ENCODE measurements around the gene SH3RF2. TPM values are rescaled to one million over a fixed set of nuclear protein-coding genes. Genes with fewer than 3 reads are reported as not detected.
"Not testable (repeated sequence)": the region's sequence is repeated elsewhere in the genome, so short reads cannot be mapped to it uniquely, and the experiment has no call there.

Gene SH3RF2
- total RNA-seq, 2 donors from 2014 or later = 41.2 to 272 TPM

- Histone ChIP-seq H3K4me1 (peaks cover 0 to 32% of the 10 kb centered on the region in 2 donors), H3K9me3 (no peaks in the 10 kb centered on the region), H3K27ac (peak overlapping the region in 1 of 2 donors; percentile 88), H3K4me3 (no peak overlapping the region), H3K27me3 (no peaks in the 10 kb centered on the region), H3K36me3 (no peaks in the 10 kb centered on the region)
- no peak for TF ChIP-seq CTCF (IDR thresholded peaks at IDR 0.05)
- no peak for DNase-seq (ENCODE audit: low spot score)
These were observed 12.5 kb downstream of the SH3RF2 start for GRCh38 chr5:145948921-145949320.

- Histone ChIP-seq H3K4me1 (peaks cover 0 to 32% of the 10 kb centered on the region in 2 donors), H3K27me3 (no peaks in the 10 kb centered on the region), H3K9me3 (no peaks in the 10 kb centered on the region), H3K36me3 (no peaks in the 10 kb centered on the region), H3K4me3 (no peak overlapping the region), H3K27ac (peak overlapping the region in 1 of 2 donors; percentile 88)
- TF ChIP-seq CTCF (IDR thresholded peaks at IDR 0.05) = no peak
- DNase-seq (ENCODE audit: low spot score) = no peak
These were observed 13.1 kb downstream of the SH3RF2 start for GRCh38 chr5:145949474-145949873.

- Histone ChIP-seq H3K4me1 (peaks cover 0 to 25% of the 10 kb centered on the region in 2 donors), H3K4me3 (no peak overlapping the region), H3K27ac (peak overlapping the region in 1 of 2 donors; percentile 52), H3K36me3 (no peaks in the 10 kb centered on the region), H3K9me3 (no peaks in the 10 kb centered on the region), H3K27me3 (no peaks in the 10 kb centered on the region)
- DNase-seq (ENCODE audit: low spot score) = no peak
- no peak for TF ChIP-seq CTCF (IDR thresholded peaks at IDR 0.05)
These were observed 14.7 kb downstream of the SH3RF2 start for GRCh38 chr5:145951071-145951470.

- Histone ChIP-seq H3K36me3 (no peaks in the 10 kb centered on the region), H3K9me3 (no peaks in the 10 kb centered on the region), H3K27me3 (no peaks in the 10 kb centered on the region), H3K4me1 (peaks cover 0 to 15% of the 10 kb centered on the region in 2 donors), H3K4me3 (no peak overlapping the region), H3K27ac (peak overlapping the region in 1 of 2 donors; percentile 20)
- DNase-seq (ENCODE audit: low spot score) = no peak
- no peak for TF ChIP-seq CTCF (IDR thresholded peaks at IDR 0.05)
These were observed 16.8 kb downstream of the SH3RF2 start for GRCh38 chr5:145953202-145953601.

- DNase-seq (ENCODE audit: low spot score); H3K9me3 ChIP-seq; H3K27me3 ChIP-seq; H3K27ac ChIP-seq; H3K36me3 ChIP-seq; H3K4me3 ChIP-seq: not testable (repeated sequence)
- peaks cover 0 to 15% of the 10 kb centered on the region in 2 donors for H3K4me1 ChIP-seq
These were observed 17.8 kb downstream of the SH3RF2 start for GRCh38 chr5:145954140-145954539.

- no peaks in the 10 kb centered on the region for H3K36me3 ChIP-seq
- no peaks in the 10 kb centered on the region for H3K4me1 ChIP-seq
- DNase-seq (ENCODE audit: low spot score) = no peak
- no peak for TF ChIP-seq CTCF (IDR thresholded peaks at IDR 0.05)
- no peak overlapping the region for H3K27ac ChIP-seq
- H3K27me3 ChIP-seq = no peaks in the 10 kb centered on the region
- H3K9me3 ChIP-seq = no peaks in the 10 kb centered on the region
- no peak overlapping the region for H3K4me3 ChIP-seq
These were observed 21.0 kb downstream of the SH3RF2 start for GRCh38 chr5:145957388-145957787.

All from right atrium auricular region (tissue), 2 donors.